Measurements from ENCODE around the gene RPS3.

GRCh38 chr11:75424396-75424795 is 25.1 kb downstream of the RPS3 start:
- TF ChIP-seq CTCF (optimal IDR thresholded peaks at IDR 0.05 in 1 of 3, IDR thresholded peaks at IDR 0.05 in 1 of 3, conservative IDR thresholded peaks at IDR 0.05 in 1 of 3; ENCODE audit: extremely low read depth in 1 of 3, insufficient read depth in 2 of 3, low read length in 3 of 3) (no peak), EZH2 (IDR thresholded peaks at IDR 0.05; ENCODE audit: low read length) (no peak)
